CD4-positive, CD25-positive, alpha-beta regulatory T cell (primary cell): Measurements from ENCODE around the gene ACTN2. TPM values are rescaled to one million over a fixed set of nuclear protein-coding genes. Genes with fewer than 3 reads are reported as not detected.

Experiments
- ATAC-seq, 2 donors: fragments of 150-1000 bp; cut with Tn5 transposase; one replicate each; pipeline ENCODE4 v1.10.0; 2021; ENCODE audit warnings: low read depth in 2 of 2, moderate number of reproducible peaks in 2 of 2, moderate library complexity in 1 of 2
- DNase-seq, 3 donors: peaks; one replicate each; pipeline versions ENCODE4 v3.0.0 to v3.0.0-alpha.2; 2012 to 2022; ENCODE audit warnings: mixed read lengths in 1 of 3
- H3K27ac ChIP-seq: one replicate; pipeline ENCODE4 v1.7.0; 2013; ENCODE audit warnings: mild to moderate bottlenecking, low read length; ENCODE audit not compliant: insufficient read depth, poor library complexity, severe bottlenecking
- H3K27me3 ChIP-seq: one replicate; pipeline ENCODE4 v1.7.0; 2013; ENCODE audit warnings: low read length; ENCODE audit not compliant: control insufficient read depth, insufficient read depth
- H3K36me3 ChIP-seq: one replicate; pipeline ENCODE4 v1.7.0; 2013; ENCODE audit warnings: mild to moderate bottlenecking, low read length, moderate library complexity; ENCODE audit not compliant: control insufficient read depth, insufficient read depth
- H3K4me1 ChIP-seq: 2 replicates; pipeline ENCODE4 v1.7.0; 2013; ENCODE audit warnings: mild to moderate bottlenecking, low read length; ENCODE audit not compliant: insufficient read depth, control insufficient read depth, poor library complexity, severe bottlenecking
- H3K4me3 ChIP-seq: one replicate; pipeline ENCODE4 v1.7.0; 2013; ENCODE audit warnings: low read depth, mild to moderate bottlenecking, low read length, moderate library complexity
- H3K9me3 ChIP-seq, 2 experiments: 1 replicate in 1 of 2; 2 replicates in 1 of 2; pipeline ENCODE4 v1.7.0; 2013; ENCODE audit warnings: low read length in 2 of 2, mild to moderate bottlenecking in 1 of 2, moderate library complexity in 1 of 2; ENCODE audit not compliant: control insufficient read depth in 2 of 2
- H3K27ac Mint-ChIP-seq, 3 donors: one replicate each; pipeline ENCODE4 v1.8.0; 2020 to 2022; ENCODE audit warnings: mild to moderate bottlenecking in 3 of 3, mixed read lengths in 3 of 3, moderate library complexity in 2 of 3
- H3K27me3 Mint-ChIP-seq: one replicate; pipeline ENCODE4 v1.8.0; 2022; ENCODE audit warnings: mild to moderate bottlenecking, mixed read lengths
- H3K36me3 Mint-ChIP-seq: one replicate; pipeline ENCODE4 v1.8.0; 2020; ENCODE audit warnings: mixed read lengths
- H3K4me1 Mint-ChIP-seq, 4 donors: one replicate each; pipeline ENCODE4 v1.8.0; 2020 to 2022; ENCODE audit warnings: mixed read lengths in 4 of 4, mild to moderate bottlenecking in 1 of 4
- H3K4me3 Mint-ChIP-seq, 4 donors: one replicate each; pipeline ENCODE4 v1.8.0; 2020 to 2022; ENCODE audit warnings: mild to moderate bottlenecking in 4 of 4, mixed read lengths in 4 of 4, moderate library complexity in 3 of 4
- H3K9me3 Mint-ChIP-seq, 7 donors: one replicate each; pipeline ENCODE4 v1.8.0; 2020 to 2022; ENCODE audit warnings: mixed read lengths in 7 of 7, mild to moderate bottlenecking in 3 of 7, moderate library complexity in 2 of 7
- polyA plus RNA-seq, 4 donors: library from polyadenylated mRNA; unstranded; fragments of 300-500 nt; fragmentation: Illumina TruSeq; gene quantifications; one replicate each; pipeline ENCODE4 v1.2.3, GENCODE V29; 2021
- total RNA-seq: library from RNA; stranded (reverse); gene quantifications from one replicate; pipeline ENCODE4 v1.2.3, GENCODE V29; 2022

The ACTN2 gene
- total and polyA plus RNA-seq, 5 donors from 2014 or later, result not detected

- no peaks in the 10 kb centered on the region for H3K9me3 Mint-ChIP-seq
- no peak overlapping the region for H3K27ac ChIP-seq
- peaks cover 0 to 7% (median 3%) of the 10 kb centered on the region in 4 donors for H3K4me1 Mint-ChIP-seq
- DNase-seq (no peak), ATAC-seq (no peak)
- no peaks in the 10 kb centered on the region for H3K4me1 ChIP-seq
- no peaks in the 10 kb centered on the region for H3K36me3 Mint-ChIP-seq
- no peaks in the 10 kb centered on the region for H3K9me3 ChIP-seq
- H3K4me3 Mint-ChIP-seq, result no peak overlapping the region
- H3K36me3 ChIP-seq, result no peaks in the 10 kb centered on the region
- H3K27me3 Mint-ChIP-seq, result peaks cover 25% of the 10 kb centered on the region
- peaks cover 1% of the 10 kb centered on the region for H3K27me3 ChIP-seq
- H3K27ac Mint-ChIP-seq, result no peak overlapping the region
- H3K4me3 ChIP-seq, result no peak overlapping the region
These were observed 76.1 kb downstream of the ACTN2 start for GRCh38 chr1:236762410-236762809.

- H3K36me3 ChIP-seq, result no peaks in the 10 kb centered on the region
- Mint-ChIP-seq H3K4me3 (no peak overlapping the region), H3K27me3 (peaks cover 49% of the 10 kb centered on the region), H3K9me3 (no peaks in the 10 kb centered on the region), H3K36me3 (no peaks in the 10 kb centered on the region), H3K4me1 (no peaks in the 10 kb centered on the region), H3K27ac (no peak overlapping the region)
- H3K4me3 ChIP-seq, result no peak overlapping the region
- H3K27ac ChIP-seq, result no peak overlapping the region
- no peak for DNase-seq
- H3K27me3 ChIP-seq, result peaks cover 10% of the 10 kb centered on the region
- H3K4me1 ChIP-seq, result no peaks in the 10 kb centered on the region
- ATAC-seq, result no peak
- no peaks in the 10 kb centered on the region for H3K9me3 ChIP-seq
These were observed 79.5 kb downstream of the ACTN2 start for GRCh38 chr1:236765831-236766230.

- no peak for DNase-seq
- no peak overlapping the region for H3K27ac ChIP-seq
- H3K4me1 ChIP-seq, result no peaks in the 10 kb centered on the region
- no peak overlapping the region for H3K4me3 ChIP-seq
- no peaks in the 10 kb centered on the region for H3K4me1 Mint-ChIP-seq
- no peak overlapping the region for H3K27ac Mint-ChIP-seq
- H3K9me3 ChIP-seq, result no peaks in the 10 kb centered on the region
- H3K9me3 Mint-ChIP-seq, result no peaks in the 10 kb centered on the region
- no peaks in the 10 kb centered on the region for H3K36me3 ChIP-seq
- no peaks in the 10 kb centered on the region for H3K36me3 Mint-ChIP-seq
- peaks cover 55% of the 10 kb centered on the region for H3K27me3 Mint-ChIP-seq
- no peak overlapping the region for H3K4me3 Mint-ChIP-seq
- peaks cover 10% of the 10 kb centered on the region for H3K27me3 ChIP-seq
- no peak for ATAC-seq
These were observed 80.2 kb downstream of the ACTN2 start for GRCh38 chr1:236766506-236766905.

GRCh38 chr1:236767276-236767675 lies 81.0 kb downstream of the ACTN2 start:
- Mint-ChIP-seq H3K4me1 (no peaks in the 10 kb centered on the region), H3K27me3 (peaks cover 55% of the 10 kb centered on the region)

GRCh38 chr1:236768601-236769000 lies 82.3 kb downstream of the ACTN2 start:
- Mint-ChIP-seq H3K36me3 (no peaks in the 10 kb centered on the region), H3K9me3 (no peaks in the 10 kb centered on the region), H3K4me1 (no peaks in the 10 kb centered on the region), H3K27me3 (peaks cover 49% of the 10 kb centered on the region), H3K27ac (no peak overlapping the region), H3K4me3 (no peak overlapping the region)
- Histone ChIP-seq H3K9me3 (no peaks in the 10 kb centered on the region), H3K4me1 (no peaks in the 10 kb centered on the region), H3K36me3 (no peaks in the 10 kb centered on the region), H3K27me3 (peaks cover 9% of the 10 kb centered on the region), H3K4me3 (no peak overlapping the region), H3K27ac (no peak overlapping the region)
- no peak for DNase-seq
- ATAC-seq, result no peak

More at GRCh38 chr1:236767276-236767675, 81.0 kb downstream of the ACTN2 start:
- no peaks in the 10 kb centered on the region for H3K9me3 ChIP-seq
- no peaks in the 10 kb centered on the region for H3K36me3 ChIP-seq
- peaks cover 10% of the 10 kb centered on the region for H3K27me3 ChIP-seq
- Mint-ChIP-seq H3K36me3 (no peaks in the 10 kb centered on the region), H3K9me3 (no peaks in the 10 kb centered on the region), H3K27ac (no peak overlapping the region), H3K4me3 (no peak overlapping the region)
- ATAC-seq (no peak), DNase-seq (no peak)
- no peak overlapping the region for H3K4me3 ChIP-seq
- H3K4me1 ChIP-seq, result no peaks in the 10 kb centered on the region
- H3K27ac ChIP-seq, result no peak overlapping the region

GRCh38 chr1:236773919-236774318 lies 87.6 kb downstream of the ACTN2 start:
- Mint-ChIP-seq H3K27me3 (peaks cover 37% of the 10 kb centered on the region), H3K4me1 (no peaks in the 10 kb centered on the region), H3K36me3 (no peaks in the 10 kb centered on the region), H3K4me3 (no peak overlapping the region), H3K9me3 (peaks cover 0 to 7% (median 1%) of the 10 kb centered on the region in 7 donors), H3K27ac (no peak overlapping the region)
- Histone ChIP-seq H3K9me3 (peaks cover 2% of the 10 kb centered on the region in 2 experiments), H3K27ac (no peak overlapping the region), H3K4me1 (no peaks in the 10 kb centered on the region), H3K27me3 (peaks cover 10% of the 10 kb centered on the region), H3K36me3 (no peaks in the 10 kb centered on the region), H3K4me3 (no peak overlapping the region)
- DNase-seq (no peak), ATAC-seq (no peak)

- Histone ChIP-seq H3K9me3 (peaks cover 4 to 8% of the 10 kb centered on the region in 2 experiments), H3K36me3 (no peaks in the 10 kb centered on the region), H3K4me1 (no peaks in the 10 kb centered on the region), H3K27ac (no peak overlapping the region), H3K27me3 (peaks cover 16% of the 10 kb centered on the region), H3K4me3 (no peak overlapping the region)
- Mint-ChIP-seq H3K36me3 (no peaks in the 10 kb centered on the region), H3K4me1 (no peaks in the 10 kb centered on the region), H3K4me3 (no peak overlapping the region), H3K27me3 (peaks cover 37% of the 10 kb centered on the region), H3K27ac (no peak overlapping the region), H3K9me3 (peaks cover under 1 to 13% (median 5%) of the 10 kb centered on the region in 7 donors)
- ATAC-seq, result no peak
- no peak for DNase-seq
These were observed 88.6 kb downstream of the ACTN2 start for GRCh38 chr1:236774926-236775325.

- Mint-ChIP-seq H3K4me3 (no peak overlapping the region), H3K27ac (no peak overlapping the region)
These were observed 93.0 kb downstream of the ACTN2 start for GRCh38 chr1:236779312-236779711.

More at GRCh38 chr1:236779312-236779711, 93.0 kb downstream of the ACTN2 start:
- ATAC-seq, result no peak
- Mint-ChIP-seq H3K4me1 (no peaks in the 10 kb centered on the region), H3K27me3 (peaks cover 44% of the 10 kb centered on the region), H3K36me3 (no peaks in the 10 kb centered on the region), H3K9me3 (peaks cover 1 to 13% (median 5%) of the 10 kb centered on the region in 7 donors)
- Histone ChIP-seq H3K27ac (no peak overlapping the region), H3K27me3 (peaks cover 19% of the 10 kb centered on the region), H3K4me3 (no peak overlapping the region), H3K9me3 (peaks cover 4 to 8% of the 10 kb centered on the region in 2 experiments), H3K4me1 (no peaks in the 10 kb centered on the region), H3K36me3 (no peaks in the 10 kb centered on the region)
- DNase-seq, result no peak
